Adrenal gland (tissue), 19 donors: ENCODE results near the gene CDKN2D. TPM values are rescaled to one million over a fixed set of nuclear protein-coding genes. Genes with fewer than 3 reads are reported as not detected.

Source experiments
- DNase-seq, 7 donors: peaks; one replicate each; pipeline ENCODE4 v3.0.0-alpha.2; 2019 to 2020
- H3K27ac ChIP-seq, 5 donors: fragments of 200-600 bp; sonication (generic) in 4 of 5; 1 replicate in 3 of 5; 2 replicates in 2 of 5; pipeline versions ENCODE4 v1.5.1 to v1.8.0; 2016 to 2020; ENCODE audit warnings: mild to moderate bottlenecking in 1 of 5
- H3K27me3 ChIP-seq: fragments of 200-600 bp; 2 replicates; pipeline ENCODE4 v1.8.0; 2021
- H3K36me3 ChIP-seq, 2 donors: fragments of 200-600 bp; replicated peaks in 1 of 2; 1 replicate in 1 of 2; 2 replicates in 1 of 2; pipeline versions ENCODE4 v1.5.1 to v1.8.0; 2018 to 2022
- H3K4me1 ChIP-seq, 2 donors: fragments of 200-600 bp; replicated peaks in 1 of 2; 1 replicate in 1 of 2; 2 replicates in 1 of 2; pipeline versions ENCODE4 v1.5.1 to v1.8.0; 2018 to 2021
- H3K4me3 ChIP-seq, 4 donors: fragments of 200-600 bp; sonication (generic) in 3 of 4; one replicate each; pipeline ENCODE4 v1.5.1; 2016 to 2018
- H3K9me3 ChIP-seq, 3 donors: fragments of 200-600 bp; sonication (generic) in 1 of 3; replicated peaks in 1 of 3; 1 replicate in 2 of 3; 2 replicates in 1 of 3; pipeline versions ENCODE4 v1.5.1 to v1.8.0; 2016 to 2021
- CTCF ChIP-seq, 6 experiments: fragments of 450-650 bp in 4 of 6; fragments of 200-600 bp in 2 of 6; sonication (generic) in 1 of 6; IDR thresholded peaks; 1 replicate in 5 of 6; 2 replicates in 1 of 6; pipeline versions ENCODE4 v1.5.1 to v1.8.0; 2016 to 2021; ENCODE audit warnings: antibody characterized with exemption in 6 of 6, mild to moderate bottlenecking in 2 of 6, moderate library complexity in 1 of 6
- POLR2A ChIP-seq, 2 donors: fragments of 450-650 bp; IDR thresholded peaks; one replicate each; pipeline ENCODE4 v1.6.1; 2017; ENCODE audit warnings: antibody characterized with exemption in 2 of 2, mild to moderate bottlenecking in 2 of 2, moderate library complexity in 1 of 2
- WGBS, 4 donors: extraction: QIAGEN DNeasy Blood & Tissue Kit in 2 of 4; methylation state at CpG; one replicate each; pipeline versions ENCODE4 v1.1.5 to v1.1.7; 2013 to 2017; 5-methylcytosine and 5-hydroxymethylcytosine counted together
- intact Hi-C, 2 donors: fragments of 100-400 bp; cut with DNase I; formaldehyde crosslinking; loops; one replicate each; pipeline versions ENCODE4 v1.14.1 to v1.15.0; 2022 to 2023
- long read RNA-seq, 10 donors: library from polyadenylated mRNA in 3 of 10; unstranded in 2 of 10; stranded (forward) in 1 of 10; transcript quantifications; one replicate each; pipeline ENCODE4 v2.0.0 and lab custom pipeline, GENCODE V29; 2021 to 2026
- polyA plus RNA-seq, 3 donors: library from polyadenylated mRNA; stranded (reverse); fragments of 200-250 nt in 2 of 3; fragments of 350-450 nt in 1 of 3; fragmentation: Illumina TruSeq in 1 of 3; extraction: RNeasy Lipid Tissue Mini Kit (QIAGEN cat#74804) in 1 of 3; gene quantifications; one replicate each; pipeline ENCODE4 v1.2.3, GENCODE V29; 2013 to 2014
- total RNA-seq, 9 donors: library from RNA; depleted of rRNA in 4 of 9; stranded (reverse); fragments of >200 nt in 4 of 9; fragments of 120-200 nt in 1 of 9; fragmentation: NEBNext Ultra II Directional in 1 of 9; extraction: Animal tissue kit (Norgen Biotek cat#: 25700) in 1 of 9; gene quantifications; one replicate each; pipeline versions ENCODE4 v1.1.0 to v1.2.4, GENCODE V29; 2013 to 2023
- donor health status: healthy with polysubstance abuse.
- donor health status: Bipolar disorder and iron deficiency.
- donor health status: DM: yes; HTN: yes; CAD: no.
- donor health status: DM: no; HTN: no; CAD: no.
- donor health status: DM: no; HTN: no; CAD: no.
- donor health status: DM: yes; HTN: yes; CAD: no.

CDKN2D gene
- 10 to 100 TPM in 2 of 9 donors, 1 to 10 TPM in 7; 1.9 to 17.4 (median 6.5) TPM for total RNA-seq
- polyA plus RNA-seq, result 10 to 100 TPM in 2 of 3 donors, 1 to 10 TPM in 1; 7.4 to 11.2 (median 10.0) TPM
- long read RNA-seq, donor 1, transcript CDKN2D-202 (2 exons, 1,422 nt), result major isoform, 16 of 22 reads
- long read RNA-seq, donor 1, transcript CDKN2D-201 (3 exons, 1,086 nt), result minor isoform, 6 of 22 reads
- long read RNA-seq, donor 1, partial matches to known transcripts, result 0 of 22 reads
- long read RNA-seq, donor 1, other reads (novel, unspliced or antisense), result 0 of 22 reads
- long read RNA-seq, donor 2, transcript CDKN2D-202 (2 exons, 1,422 nt), result major isoform, 21 of 29 reads
- long read RNA-seq, donor 2, transcript CDKN2D-201 (3 exons, 1,086 nt), result minor isoform, 8 of 29 reads
- long read RNA-seq, donor 2, partial matches to known transcripts, result 0 of 29 reads
- long read RNA-seq, donor 2, other reads (novel, unspliced or antisense), result 0 of 29 reads
- long read RNA-seq, donor 3, transcript CDKN2D-202 (2 exons, 1,422 nt), result major isoform, 9 of 13 reads
- long read RNA-seq, donor 3, partial matches to known transcripts, result 0 of 13 reads
- long read RNA-seq, donor 3, other reads (novel, unspliced or antisense), result 0 of 13 reads
- long read RNA-seq, donor 4, partial matches to known transcripts, result 0 of 1 reads
- long read RNA-seq, donor 4, other reads (novel, unspliced or antisense), result 0 of 1 reads
- long read RNA-seq, donor 5, transcript CDKN2D-202 (2 exons, 1,422 nt), result major isoform, 24 of 31 reads
- long read RNA-seq, donor 5, partial matches to known transcripts, result 0 of 31 reads
- long read RNA-seq, donor 5, other reads (novel, unspliced or antisense), result 5 of 31 reads
- long read RNA-seq, donor 6, partial matches to known transcripts, result 1 of 5 reads
- long read RNA-seq, donor 6, other reads (novel, unspliced or antisense), result 0 of 5 reads
- long read RNA-seq, donor 7, transcript CDKN2D-202 (2 exons, 1,422 nt), result major isoform, 8 of 10 reads
- long read RNA-seq, donor 7, partial matches to known transcripts, result 0 of 10 reads
- long read RNA-seq, donor 7, other reads (novel, unspliced or antisense), result 0 of 10 reads
- long read RNA-seq, donor 8, transcript CDKN2D-201 (3 exons, 1,086 nt), result minor isoform, 7 of 31 reads
- long read RNA-seq, donor 8, transcript CDKN2D-202 (2 exons, 1,422 nt), result major isoform, 24 of 31 reads
- long read RNA-seq, donor 8, partial matches to known transcripts, result 0 of 31 reads
- long read RNA-seq, donor 8, other reads (novel, unspliced or antisense), result 0 of 31 reads
- long read RNA-seq, donor 9, transcript CDKN2D-202 (2 exons, 1,422 nt), result major isoform, 7 of 12 reads
- long read RNA-seq, donor 9, transcript CDKN2D-201 (3 exons, 1,086 nt), result minor isoform, 5 of 12 reads
- long read RNA-seq, donor 9, partial matches to known transcripts, result 0 of 12 reads
- long read RNA-seq, donor 9, other reads (novel, unspliced or antisense), result 0 of 12 reads
- long read RNA-seq, donor 10, transcript CDKN2D-202 (2 exons, 1,422 nt), result major isoform, 13 of 16 reads
- long read RNA-seq, donor 10, partial matches to known transcripts, result 0 of 16 reads
- long read RNA-seq, donor 10, other reads (novel, unspliced or antisense), result 0 of 16 reads

- no peaks in the 10 kb centered on the region for H3K9me3 ChIP-seq
- H3K27ac ChIP-seq, result peak within 1 kb of the TSS in 3 of 5 donors; percentile 50 to 88 (median 65)
- WGBS, 4 donors, result 0 to 2% (median 1%) methylated on average over 11 to 71 of the region's 71 CpGs
- peak; percentile 17 to 94 (median 58) for TF ChIP-seq CTCF (IDR thresholded peaks at IDR 0.05)
- TF ChIP-seq POLR2A (IDR thresholded peaks at IDR 0.05), result peak; percentile 66 to 83
- DNase-seq, result peak; percentile 99 to 100 (median 100)
- peaks cover 14 to 41% of the 10 kb centered on the region in 2 donors for H3K4me1 ChIP-seq
- peak within 1 kb of the TSS in 3 of 4 donors; percentile 11 to 80 (median 25) for H3K4me3 ChIP-seq
- intact Hi-C loops, result loop anchor here in 1 of 2 donors (5.0 kb wide), 1 partner anchor 67 kb away; the partner anchor contains the start of gene KEAP1
- no peaks in the 10 kb centered on the region for H3K27me3 ChIP-seq
- H3K36me3 ChIP-seq, result no peaks in the 10 kb centered on the region
These were observed at the start of gene CDKN2D for GRCh38 chr19:10568826-10569651. CDKN2D (minus strand) TSS chr19:10568979; CDS start chr19:10568653, 326 bp downstream.

- H3K27ac ChIP-seq, result peak overlapping the region in 1 of 5 donors; percentile 49
- H3K27me3 ChIP-seq, result no peaks in the 10 kb centered on the region
- no peaks in the 10 kb centered on the region for H3K9me3 ChIP-seq
- H3K4me3 ChIP-seq, result no peak overlapping the region
- DNase-seq, result no peak
- H3K4me1 ChIP-seq, result peaks cover 5 to 11% of the 10 kb centered on the region in 2 donors
- TF ChIP-seq CTCF (IDR thresholded peaks at IDR 0.05) (no peak), POLR2A (IDR thresholded peaks at IDR 0.05) (no peak)
- 88 to 90% (median 89%) methylated on average over 15 of the region's 15 CpGs for WGBS, 4 donors
- no peaks in the 10 kb centered on the region for H3K36me3 ChIP-seq
- intact Hi-C loops, result no loop called here
These were observed 48.8 kb upstream of the CDKN2D start for GRCh38 chr19:10617409-10618121.

- Histone ChIP-seq H3K4me3 (no peak overlapping the region), H3K4me1 (peaks cover 13 to 23% of the 10 kb centered on the region in 2 donors), H3K9me3 (no peaks in the 10 kb centered on the region), H3K27me3 (no peaks in the 10 kb centered on the region), H3K27ac (no peak overlapping the region), H3K36me3 (no peaks in the 10 kb centered on the region)
- no peak for DNase-seq
- WGBS, 4 donors, result 84 to 95% (median 88%) methylated on average over 14 of the region's 14 CpGs
- intact Hi-C loops, result loop anchor here in 1 of 2 donors (2.0 kb wide), 1 partner anchor 15 kb away; no protein-coding TSS in a partner anchor
- TF ChIP-seq CTCF (IDR thresholded peaks at IDR 0.05), result no peak
- no peak for TF ChIP-seq POLR2A (IDR thresholded peaks at IDR 0.05)
These were observed 46.7 kb upstream of the CDKN2D start for GRCh38 chr19:10615429-10616023.
